ENCODE results near the gene KRTAP5-4.
"Not testable (repeated sequence)": the region's sequence is repeated elsewhere in the genome, so short reads cannot be mapped to it uniquely, and the experiment has no call there.

The KRTAP5-4 gene

GRCh38 chr11:1651411-1651980 is 29.6 kb upstream of the KRTAP5-4 start:
- no peak overlapping the region for H3K27ac ChIP-seq
- TF ChIP-seq, protein P1, sequence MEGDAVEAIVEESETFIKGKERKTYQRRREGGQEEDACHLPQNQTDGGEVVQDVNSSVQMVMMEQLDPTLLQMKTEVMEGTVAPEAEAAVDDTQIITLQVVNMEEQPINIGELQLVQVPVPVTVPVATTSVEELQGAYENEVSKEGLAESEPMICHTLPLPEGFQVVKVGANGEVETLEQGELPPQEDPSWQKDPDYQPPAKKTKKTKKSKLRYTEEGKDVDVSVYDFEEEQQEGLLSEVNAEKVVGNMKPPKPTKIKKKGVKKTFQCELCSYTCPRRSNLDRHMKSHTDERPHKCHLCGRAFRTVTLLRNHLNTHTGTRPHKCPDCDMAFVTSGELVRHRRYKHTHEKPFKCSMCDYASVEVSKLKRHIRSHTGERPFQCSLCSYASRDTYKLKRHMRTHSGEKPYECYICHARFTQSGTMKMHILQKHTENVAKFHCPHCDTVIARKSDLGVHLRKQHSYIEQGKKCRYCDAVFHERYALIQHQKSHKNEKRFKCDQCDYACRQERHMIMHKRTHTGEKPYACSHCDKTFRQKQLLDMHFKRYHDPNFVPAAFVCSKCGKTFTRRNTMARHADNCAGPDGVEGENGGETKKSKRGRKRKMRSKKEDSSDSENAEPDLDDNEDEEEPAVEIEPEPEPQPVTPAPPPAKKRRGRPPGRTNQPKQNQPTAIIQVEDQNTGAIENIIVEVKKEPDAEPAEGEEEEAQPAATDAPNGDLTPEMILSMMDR (IDR thresholded peaks at IDR 0.05): no peak
- TF ChIP-seq ZFX (IDR thresholded peaks at IDR 0.05; ENCODE audit: borderline replicate concordance): no peak

DNA sequence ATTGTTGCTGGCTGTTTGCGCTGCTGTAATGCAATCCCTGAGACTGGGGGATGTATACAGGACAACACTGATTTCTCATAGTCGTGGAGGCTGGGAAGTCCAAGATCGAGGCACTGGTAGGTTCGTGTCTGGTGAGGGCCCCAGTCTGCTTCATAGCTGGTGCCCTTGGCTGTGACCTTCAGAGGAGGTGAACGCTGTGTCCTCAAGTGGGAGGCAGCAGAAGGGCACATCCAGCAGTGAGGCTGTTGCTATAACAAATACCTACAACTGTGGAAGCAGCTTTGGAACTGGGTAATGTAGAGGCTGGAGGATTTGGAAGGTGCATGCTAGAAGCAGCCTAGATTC is 29.0 kb upstream of the KRTAP5-4 start:
- TF ChIP-seq ZFX (IDR thresholded peaks at IDR 0.05; ENCODE audit: borderline replicate concordance): no peak
- TF ChIP-seq, protein P1 (IDR thresholded peaks at IDR 0.05): no peak
- H3K27ac ChIP-seq: no peak overlapping the region

DNA sequence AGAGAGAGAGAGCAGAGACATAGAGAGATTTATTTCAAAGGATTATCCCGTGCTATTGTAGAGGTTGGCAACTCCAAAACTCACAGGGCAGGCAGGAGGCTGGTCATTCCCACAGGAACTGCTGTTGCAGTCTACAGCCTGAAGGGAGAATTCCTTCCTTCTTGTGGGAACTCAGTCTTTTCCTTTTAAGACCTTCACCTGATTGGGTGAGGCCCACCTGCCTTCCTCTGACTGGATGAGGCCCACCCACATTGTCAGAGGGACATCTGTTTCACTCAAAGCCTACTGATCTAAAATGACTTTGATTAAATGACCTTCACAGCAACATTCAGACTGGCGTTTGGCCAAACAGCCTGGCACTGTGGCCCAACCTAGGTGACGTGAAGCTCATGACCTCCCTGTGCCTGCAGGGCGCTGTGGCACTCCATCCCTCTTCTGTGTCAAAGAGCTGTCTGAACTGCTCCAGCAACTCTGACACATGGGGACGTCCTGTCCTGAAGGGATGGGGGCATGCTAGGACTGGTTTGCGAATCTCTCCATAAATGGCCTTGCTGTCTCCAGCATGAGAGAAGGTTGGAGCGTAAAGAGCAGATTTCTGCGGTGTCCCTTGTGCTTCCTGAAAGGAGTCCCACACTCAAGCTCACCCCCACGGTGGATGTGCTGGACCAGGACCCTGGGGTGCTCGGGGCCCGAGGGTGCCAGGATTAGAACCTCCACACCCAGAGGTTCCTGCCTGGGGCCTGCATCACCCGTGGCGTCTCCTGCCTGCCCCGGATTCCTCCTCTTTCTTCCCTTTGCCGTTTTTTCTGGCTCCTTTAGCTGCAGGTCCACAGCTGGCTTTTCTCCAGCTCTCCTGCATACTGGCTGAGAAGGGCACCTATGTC is 28.3 kb upstream of the KRTAP5-4 start:
- TF ChIP-seq, protein P1 (IDR thresholded peaks at IDR 0.05): no peak
- no peak for TF ChIP-seq ZFX (IDR thresholded peaks at IDR 0.05; ENCODE audit: borderline replicate concordance)

GRCh38 chr11:1648653-1649420 is 26.9 kb upstream of the KRTAP5-4 start:
- TF ChIP-seq, protein P1 (IDR thresholded peaks at IDR 0.05): no peak
- TF ChIP-seq ZFX (IDR thresholded peaks at IDR 0.05; ENCODE audit: borderline replicate concordance): no peak
- no peak overlapping the region for H3K27ac ChIP-seq

More for the DNA sequence above, 28.3 kb upstream of the KRTAP5-4 start:
- H3K27ac ChIP-seq: no peak overlapping the region

GRCh38 chr11:1647901-1648652 is 26.1 kb upstream of the KRTAP5-4 start:
- H3K27ac ChIP-seq: no peak overlapping the region
- TF ChIP-seq, protein P1 (IDR thresholded peaks at IDR 0.05): no peak
- no peak for TF ChIP-seq ZFX (IDR thresholded peaks at IDR 0.05; ENCODE audit: borderline replicate concordance)

GRCh38 chr11:1646540-1646939 is 24.6 kb upstream of the KRTAP5-4 start:
- not testable (repeated sequence) for H3K27ac ChIP-seq

GRCh38 chr11:1645357-1645821 is 23.5 kb upstream of the KRTAP5-4 start:
- TF ChIP-seq, protein P1 (IDR thresholded peaks at IDR 0.05): no peak
- TF ChIP-seq ZFX (IDR thresholded peaks at IDR 0.05; ENCODE audit: borderline replicate concordance): no peak
- H3K27ac ChIP-seq: no peak overlapping the region
